DMS 273 (cell line): ENCODE data around the gene NUDT16L1.
"Not testable (repeated sequence)": the region's sequence is repeated elsewhere in the genome, so short reads cannot be mapped to it uniquely, and the experiment has no call there.

Experiments used
- DNase-seq: peaks from one replicate; lab custom pipeline; 2025; ENCODE audit not compliant: unreplicated experiment; lab: John Stamatoyannopoulos, UW

Gene NUDT16L1

DNA sequence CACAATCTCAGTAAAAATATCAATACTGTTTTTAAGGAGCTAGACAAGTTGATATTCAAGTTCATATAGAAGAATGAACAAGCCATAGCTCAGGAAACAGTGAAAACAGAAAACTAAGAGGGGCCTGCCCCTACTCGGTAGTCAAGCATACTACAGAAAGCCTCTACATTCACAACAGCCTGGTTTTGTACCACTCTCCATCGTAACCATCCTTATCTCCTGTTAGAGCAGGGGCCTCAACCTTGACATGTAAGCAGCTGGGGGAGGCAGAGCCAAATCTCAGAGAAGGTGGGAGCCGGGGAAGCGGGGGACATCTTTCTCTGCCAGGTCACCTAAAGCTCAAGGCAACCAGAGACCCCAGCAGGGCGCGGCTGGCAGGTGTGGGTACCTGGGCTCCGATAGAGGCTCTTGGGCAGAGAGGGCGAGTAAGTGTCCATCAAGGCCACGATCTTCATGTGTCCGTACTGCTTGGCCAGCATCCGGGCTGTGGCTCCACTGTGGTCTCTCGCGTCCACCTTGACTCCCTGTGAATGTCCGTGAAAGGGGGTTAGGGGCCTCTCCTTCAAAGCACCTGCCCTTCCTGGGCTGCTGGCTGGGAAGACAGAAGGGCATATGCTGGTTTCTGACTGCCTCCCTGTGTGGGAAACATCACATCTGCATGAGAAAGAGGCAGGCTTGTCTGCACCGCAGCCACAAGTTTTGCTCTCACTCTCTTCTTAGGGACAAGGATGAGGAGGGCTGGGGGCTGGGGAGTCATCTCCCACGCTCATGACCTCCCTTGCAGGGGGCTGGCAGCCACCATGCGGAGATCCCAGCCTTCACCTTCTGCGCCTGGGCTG is 20.5 kb downstream of the NUDT16L1 start:
- no peak for DNase-seq

DNA sequence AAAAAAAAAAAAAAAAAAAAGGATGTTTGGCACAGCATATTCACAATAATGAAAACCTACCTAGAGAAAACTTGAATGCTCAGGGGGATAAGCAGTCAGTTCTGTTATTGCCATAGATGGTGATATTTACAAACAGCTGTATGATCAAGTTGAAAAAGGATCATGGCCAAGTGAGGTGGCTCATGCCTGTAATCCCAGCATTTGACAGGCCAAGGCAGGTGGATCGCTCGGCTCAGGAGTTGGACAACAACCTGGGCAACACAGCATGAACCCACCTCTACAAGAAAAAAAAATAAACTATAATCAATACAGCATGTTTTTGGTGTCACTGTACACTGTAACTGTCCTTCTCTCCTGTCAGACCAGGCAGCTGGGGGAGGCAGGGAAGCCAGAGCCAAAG is 21.6 kb downstream of the NUDT16L1 start:
- no peak for DNase-seq

DNA sequence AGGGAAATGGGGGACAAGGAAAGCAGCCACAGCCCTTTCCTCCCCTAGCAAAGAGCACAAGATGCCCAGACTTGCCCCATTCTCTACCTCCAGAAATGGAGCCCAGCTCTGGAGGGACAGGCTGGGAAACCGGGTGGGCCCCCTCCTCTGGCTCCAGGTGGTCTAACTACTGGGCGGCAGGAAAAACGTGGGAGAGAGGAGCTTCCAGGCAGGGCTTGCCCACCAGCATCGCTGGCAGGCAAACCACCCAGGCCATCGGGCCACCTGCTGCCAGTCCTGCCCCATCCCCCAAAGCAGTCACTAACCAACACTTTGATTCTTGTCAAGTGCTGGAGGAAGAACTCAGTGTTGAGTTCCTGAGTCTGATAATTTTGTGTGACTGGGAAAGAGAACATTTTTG is 25.1 kb downstream of the NUDT16L1 start:
- no peak for DNase-seq

- no peak for DNase-seq
These were observed 29.9 kb downstream of the NUDT16L1 start for GRCh38 chr16:4723071-4723767.

DNA sequence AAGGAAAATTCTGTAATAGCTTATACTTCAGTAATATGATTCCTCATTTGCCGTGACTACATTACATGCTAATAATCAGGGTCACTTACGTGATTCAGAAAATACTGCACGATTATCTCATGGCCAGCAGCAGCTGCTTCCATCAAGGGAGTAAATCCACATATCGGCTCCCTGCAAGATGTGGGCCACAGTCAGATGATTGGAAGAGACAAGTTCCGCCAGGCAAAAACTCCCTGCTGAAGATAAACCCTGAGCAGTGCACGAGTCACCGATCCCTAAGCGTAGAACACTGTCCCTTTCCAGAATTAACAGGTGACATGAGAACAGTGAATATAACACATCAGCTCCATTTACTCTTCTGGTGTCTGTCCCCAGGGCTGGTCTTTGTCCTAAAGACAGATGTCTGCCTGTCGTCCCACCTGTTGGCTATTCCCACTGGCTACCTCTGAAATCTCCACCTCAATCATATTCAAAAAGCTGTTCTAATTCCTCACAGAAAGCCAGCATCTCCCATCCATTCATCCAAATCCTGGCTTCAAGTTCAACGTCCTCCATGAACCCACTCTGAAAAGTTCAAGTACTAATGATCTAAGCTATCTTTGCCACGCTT is 31.4 kb downstream of the NUDT16L1 start:
- no peak for DNase-seq

DNA sequence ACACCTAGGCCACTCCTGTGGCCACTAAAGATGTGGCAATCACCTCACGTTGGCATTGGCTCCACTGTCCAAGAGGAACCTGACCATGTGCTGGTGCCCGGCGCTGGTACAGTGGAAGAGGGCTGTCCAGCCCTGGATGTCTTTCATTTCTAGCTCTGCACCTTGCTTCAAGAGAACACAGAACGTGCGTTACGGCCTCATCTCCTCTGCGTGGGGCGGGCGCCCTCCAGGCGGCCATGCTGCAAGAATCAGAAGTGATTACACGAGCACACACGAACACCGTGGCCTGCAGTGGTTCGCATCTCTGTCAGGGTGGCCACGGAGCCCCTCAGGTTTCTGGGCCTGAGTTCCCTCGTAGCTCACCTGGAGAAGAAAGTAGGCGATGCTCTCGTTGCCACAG is 33.3 kb downstream of the NUDT16L1 start:
- DNase-seq = no peak

- DNase-seq = no peak
These were observed 35.3 kb downstream of the NUDT16L1 start for GRCh38 chr16:4728676-4729075.

DNA sequence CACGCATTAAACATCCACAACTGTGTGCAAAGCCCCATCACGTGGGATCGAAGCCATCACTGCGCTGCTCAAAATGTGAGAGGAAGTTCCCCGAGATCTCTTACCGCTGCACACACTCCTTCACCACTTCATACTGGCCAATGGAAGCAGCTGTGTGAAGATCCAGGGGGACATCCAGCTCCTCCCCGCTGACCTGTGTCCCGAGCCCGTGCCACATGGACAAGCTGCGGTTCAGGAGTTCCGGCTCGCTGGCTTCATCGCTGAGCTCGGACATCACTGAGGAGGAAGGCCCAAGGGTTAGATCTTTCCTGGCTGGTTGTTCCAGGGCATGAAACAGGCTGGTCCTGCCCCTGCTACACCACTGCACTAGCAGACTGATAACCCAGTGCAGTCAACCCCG is 36.5 kb downstream of the NUDT16L1 start:
- no peak for DNase-seq

- no peak for DNase-seq
These were observed 39.9 kb downstream of the NUDT16L1 start for GRCh38 chr16:4733211-4733742.

DNA sequence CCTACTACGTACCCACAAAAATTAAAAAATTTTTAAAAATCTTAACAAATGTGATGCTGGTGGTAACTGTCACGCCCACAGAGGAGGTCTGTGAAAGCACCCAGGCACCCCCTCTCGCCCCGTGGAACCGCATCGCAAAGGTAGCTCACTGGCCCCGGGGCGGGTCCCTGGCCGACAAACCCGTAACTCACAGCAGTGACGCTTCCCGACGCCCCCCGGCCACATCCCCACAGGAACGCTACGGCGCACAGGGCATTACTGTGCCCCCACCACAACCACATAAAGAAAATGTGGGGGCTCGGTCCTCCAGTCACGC is 40.3 kb downstream of the NUDT16L1 start:
- DNase-seq = peak; percentile 65

- peak; percentile 97 for DNase-seq
These were observed 40.8 kb downstream of the NUDT16L1 start, which contains the start of the genes ANKS3 and DNAAF8 for GRCh38 chr16:4734063-4734729. Gene ANKS3 (minus strand): TSS chr16:4734271. CDS start chr16:4730149, 4,122 bp downstream. Gene DNAAF8 (plus strand): TSS chr16:4734537. CDS start chr16:4736515, 1,978 bp downstream.

GRCh38 chr16:4734730-4735535 is 41.6 kb downstream of the NUDT16L1 start:
- peak; percentile 93 for DNase-seq

GRCh38 chr16:4736546-4736945 is 43.2 kb downstream of the NUDT16L1 start:
- DNase-seq = no peak

- no peak for DNase-seq
These were observed 44.2 kb downstream of the NUDT16L1 start for GRCh38 chr16:4737545-4737944.

- DNase-seq = not testable (repeated sequence)
These were observed 45.0 kb downstream of the NUDT16L1 start for GRCh38 chr16:4738370-4738769.

- no peak for DNase-seq
These were observed 50.0 kb downstream of the NUDT16L1 start for GRCh38 chr16:4743226-4743878.

DNA sequence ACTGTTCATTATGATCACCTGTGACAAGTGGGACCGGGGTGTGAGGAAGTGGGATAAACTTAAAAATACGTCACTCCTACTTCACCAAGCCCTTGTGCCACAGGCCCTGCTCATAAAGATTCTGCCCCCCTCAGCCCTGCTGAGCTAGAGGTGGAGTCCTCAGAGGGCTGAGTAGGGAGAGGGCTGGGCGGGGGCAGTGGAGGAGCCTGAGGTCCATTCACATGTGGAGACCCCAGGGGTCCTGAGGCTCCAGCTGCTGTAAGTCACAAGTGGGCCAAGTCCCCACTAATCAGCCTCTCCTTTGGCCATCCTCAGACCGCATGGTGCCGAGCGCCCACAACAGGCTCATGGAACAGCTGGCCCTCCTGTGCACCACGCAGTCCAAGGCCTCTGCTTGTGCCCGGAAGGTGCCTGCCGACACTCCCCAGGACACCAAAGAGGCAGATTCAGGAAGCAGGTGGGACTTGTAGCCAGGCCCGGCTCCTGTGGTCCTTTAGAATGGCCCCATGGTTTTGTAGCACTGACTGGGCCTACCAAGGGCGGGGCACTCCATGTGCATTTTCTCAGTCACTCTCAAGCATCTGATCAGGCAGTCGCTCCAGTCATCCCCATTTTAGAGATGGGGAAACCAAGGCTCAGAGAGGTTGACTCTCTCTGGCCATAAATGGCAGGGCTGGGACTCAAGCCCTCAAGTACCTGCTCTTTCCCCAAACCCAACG is 51.4 kb downstream of the NUDT16L1 start:
- DNase-seq = peak; percentile 48

DNA sequence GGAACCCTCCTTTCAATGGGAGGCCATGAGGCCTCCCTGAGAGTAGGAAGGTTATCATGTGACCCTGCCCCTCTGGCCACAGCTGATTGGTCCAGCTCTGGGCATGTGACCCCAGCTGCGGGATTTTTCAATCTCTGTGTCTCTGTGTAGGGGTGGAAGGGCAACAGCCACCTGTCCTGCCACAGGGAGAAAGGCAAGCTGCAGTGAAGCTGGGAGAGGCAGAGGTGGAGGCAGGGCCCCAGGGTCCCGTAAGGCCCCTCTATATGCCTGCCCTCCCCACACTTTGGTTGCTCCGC is 51.9 kb downstream of the NUDT16L1 start:
- DNase-seq = peak; percentile 28
